ENCODE measurements around the gene UMODL1.

DNA sequence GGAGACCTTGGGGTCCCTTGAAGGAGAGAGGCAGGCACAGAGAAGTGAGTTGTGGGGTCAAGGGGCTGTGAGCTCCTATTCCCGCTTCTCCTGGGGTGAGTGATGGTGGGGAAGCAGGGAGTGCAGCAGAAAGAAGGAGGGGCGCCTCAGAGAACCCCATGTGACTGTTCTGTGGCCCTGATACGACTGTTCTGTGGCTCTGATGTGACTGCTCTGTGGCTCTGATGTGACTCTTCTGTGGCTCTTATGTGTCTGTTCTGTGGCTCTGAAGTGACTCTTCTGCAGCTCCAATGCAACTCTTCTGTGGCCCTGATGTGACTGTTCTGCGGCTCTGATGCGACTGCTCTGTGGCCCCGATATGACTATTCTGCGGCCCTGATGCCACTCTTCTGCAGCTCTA is 29.9 kb upstream of the UMODL1 start:
- TF ChIP-seq, protein P1, sequence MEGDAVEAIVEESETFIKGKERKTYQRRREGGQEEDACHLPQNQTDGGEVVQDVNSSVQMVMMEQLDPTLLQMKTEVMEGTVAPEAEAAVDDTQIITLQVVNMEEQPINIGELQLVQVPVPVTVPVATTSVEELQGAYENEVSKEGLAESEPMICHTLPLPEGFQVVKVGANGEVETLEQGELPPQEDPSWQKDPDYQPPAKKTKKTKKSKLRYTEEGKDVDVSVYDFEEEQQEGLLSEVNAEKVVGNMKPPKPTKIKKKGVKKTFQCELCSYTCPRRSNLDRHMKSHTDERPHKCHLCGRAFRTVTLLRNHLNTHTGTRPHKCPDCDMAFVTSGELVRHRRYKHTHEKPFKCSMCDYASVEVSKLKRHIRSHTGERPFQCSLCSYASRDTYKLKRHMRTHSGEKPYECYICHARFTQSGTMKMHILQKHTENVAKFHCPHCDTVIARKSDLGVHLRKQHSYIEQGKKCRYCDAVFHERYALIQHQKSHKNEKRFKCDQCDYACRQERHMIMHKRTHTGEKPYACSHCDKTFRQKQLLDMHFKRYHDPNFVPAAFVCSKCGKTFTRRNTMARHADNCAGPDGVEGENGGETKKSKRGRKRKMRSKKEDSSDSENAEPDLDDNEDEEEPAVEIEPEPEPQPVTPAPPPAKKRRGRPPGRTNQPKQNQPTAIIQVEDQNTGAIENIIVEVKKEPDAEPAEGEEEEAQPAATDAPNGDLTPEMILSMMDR (IDR thresholded peaks at IDR 0.05): no peak
- no peak for TF ChIP-seq POLR2A (IDR thresholded peaks at IDR 0.05)
